HepG2 (cell line): ENCODE measurements around the gene CORO1C. TPM values are rescaled to one million over a fixed set of nuclear protein-coding genes. Genes with fewer than 3 reads are reported as not detected.

Source experiments
- ATAC-seq: fragments of 200-7000 bp; cut with Tn5 transposase; 3 replicates; pipeline ENCODE4 v1.9.1; 2020; ENCODE audit warnings: mild to moderate bottlenecking, moderate library complexity
- BruUV-seq: library from RNA; stranded (reverse); fragments of 400-500 nt; replicated peaks from 2 replicates; lab custom pipeline; 2021; lab: Mats Ljungman, UMichigan
- CTCF ChIA-PET: fragments of 300-600 bp; formaldehyde crosslinking; extraction: SDS; loops from one replicate; lab custom pipeline; 2021; ENCODE audit warnings: low total read pairs, inconsistent platforms, low intra/inter-chr PET ratio; lab: Yijun Ruan, JAX
- POLR2A ChIA-PET: fragments of 350-600 bp; sonication (Branson Sonifier 250); formaldehyde crosslinking; loops from one replicate; lab custom pipeline; 2020; ENCODE audit warnings: antibody characterized with exemption, inconsistent platforms; lab: Yijun Ruan, JAX
- DNase-seq: peaks from one replicate; pipeline ENCODE4 v3.0.0-alpha.2; 2015; ENCODE audit warnings: low spot score
- FAIRE-seq: peaks from 3 replicates; lab custom pipeline; 2011; peaks lifted over from hg19 to GRCh38; lab: Jason Lieb, UNC
- H2AFZ ChIP-seq: one replicate; pipeline ENCODE4 v1.6.1; 2011; ENCODE audit warnings: low read length, inconsistent platforms
- H3K27ac ChIP-seq: fragments of 300-600 bp; 3 replicates; pipeline ENCODE4 v1.8.0; 2011; ENCODE audit warnings: mixed run types, mild to moderate bottlenecking, mixed read lengths, low read length, inconsistent platforms; ENCODE audit not compliant: insufficient read depth; ENCODE audit errors: extremely low read length
- H3K27me3 ChIP-seq, 2 experiments: fragments of 200-600 bp in 1 of 2; 2 replicates in 1 of 2; 3 replicates in 1 of 2; pipeline versions ENCODE4 v1.6.0 to v1.8.0; 2011; ENCODE audit warnings: low read length in 2 of 2, mild to moderate bottlenecking in 2 of 2, moderate library complexity in 2 of 2, inconsistent platforms in 1 of 2; ENCODE audit not compliant: insufficient read depth in 2 of 2, control insufficient read depth in 1 of 2
- H3K36me3 ChIP-seq, 2 experiments: fragments of 200-600 bp in 1 of 2; replicated peaks in 1 of 2; 2 replicates in 1 of 2; 3 replicates in 1 of 2; pipeline versions ENCODE4 v1.5.1 to v1.8.0; 2011; ENCODE audit warnings: low read length in 2 of 2, inconsistent platforms in 1 of 2; ENCODE audit not compliant: insufficient read depth in 2 of 2, control insufficient read depth in 1 of 2
- H3K4me1 ChIP-seq: 2 replicates; pipeline ENCODE4 v1.5.1; 2012; ENCODE audit warnings: low read length, inconsistent platforms; ENCODE audit not compliant: insufficient read depth
- H3K4me2 ChIP-seq: 2 replicates; pipeline ENCODE4 v1.6.0; 2011; ENCODE audit warnings: low read depth, low read length, inconsistent platforms
- H3K4me3 ChIP-seq, 3 experiments: fragments of 200-600 bp in 1 of 3; sonication (generic), shearing (Covaris generic) in 1 of 3; replicated peaks in 1 of 3; 2 replicates each; pipeline ENCODE4 v1.5.1; 2011 to 2016; ENCODE audit warnings: low read length in 3 of 3, inconsistent platforms in 2 of 3, low read depth in 2 of 3, mild to moderate bottlenecking in 2 of 3, control low read depth in 1 of 3, mixed read lengths in 1 of 3; ENCODE audit not compliant: insufficient read depth in 1 of 3
- H3K79me2 ChIP-seq: one replicate; pipeline ENCODE4 v1.6.1; 2011; ENCODE audit warnings: low read length, inconsistent platforms; ENCODE audit not compliant: insufficient read depth
- H3K9ac ChIP-seq: 2 replicates; pipeline ENCODE4 v1.6.0; 2011; ENCODE audit warnings: mild to moderate bottlenecking, low read depth, low read length, inconsistent platforms; ENCODE audit not compliant: insufficient read depth
- H3K9me3 ChIP-seq: 2 replicates; pipeline ENCODE4 v1.5.1; 2012; ENCODE audit warnings: mild to moderate bottlenecking, low read length
- H4K20me1 ChIP-seq: 2 replicates; pipeline ENCODE4 v1.6.0; 2011; ENCODE audit warnings: inconsistent platforms, mild to moderate bottlenecking, low read length, moderate library complexity; ENCODE audit not compliant: insufficient read depth
- GABPA ChIP-seq, 2 experiments: IDR thresholded peaks; 2 replicates each; pipeline ENCODE4 v1.6.1; 2011 to 2016; ENCODE audit warnings: low read depth in 2 of 2, low read length in 1 of 2, missing biosample characterization in 1 of 2, missing genetic modification characterization in 1 of 2
- MLXIP ChIP-seq: sonication (generic); formaldehyde crosslinking; IDR thresholded peaks from 2 replicates; pipeline ENCODE4 v1.9.0; 2021; ENCODE audit warnings: missing genetic modification reagents, borderline replicate concordance
- ZBTB20 ChIP-seq: sonication (generic); formaldehyde crosslinking; IDR thresholded peaks from 2 replicates; pipeline ENCODE4 v1.8.1; 2023; ENCODE audit warnings: missing genetic modification reagents, low read depth, mild to moderate bottlenecking, borderline replicate concordance
- ZKSCAN5 ChIP-seq: sonication (generic); formaldehyde crosslinking; IDR thresholded peaks from 2 replicates; pipeline ENCODE4 v1.5.1; 2020; ENCODE audit warnings: mild to moderate bottlenecking, missing genetic modification reagents
- ZNF333 ChIP-seq: sonication (generic); formaldehyde crosslinking; IDR thresholded peaks from 2 replicates; pipeline ENCODE4 v1.4.0; 2020; ENCODE audit warnings: mild to moderate bottlenecking, missing genetic modification reagents, borderline replicate concordance
- ZNF572 ChIP-seq: sonication (generic); formaldehyde crosslinking; IDR thresholded peaks from 2 replicates; pipeline ENCODE4 v1.5.1; 2020; ENCODE audit warnings: mild to moderate bottlenecking, missing genetic modification reagents
- ZNF670 ChIP-seq: sonication (generic); formaldehyde crosslinking; IDR thresholded peaks from 2 replicates; pipeline ENCODE4 v1.8.0; 2022; ENCODE audit warnings: mild to moderate bottlenecking, missing genetic modification reagents, borderline replicate concordance
- WGBS: methylation state at CpG from one replicate; pipeline ENCODE4 v1.1.6; 2017; ENCODE audit warnings: low lambda C conversion rate; 5-methylcytosine and 5-hydroxymethylcytosine counted together
- in situ Hi-C: cut with HindIII; loops from 2 replicates; pipeline ENCODE4 v1.10.0; 2017; ENCODE audit warnings: low pct_unique_long_range_greater_than_20kb; ENCODE audit not compliant: extremely low pct_ligation_motif_present
- intact Hi-C: fragments of 100-400 bp; cut with micrococcal nuclease; formaldehyde crosslinking; loops from one replicate; pipeline ENCODE4 v1.10.0; 2022; ENCODE audit not compliant: unreplicated experiment
- polyA plus RNA-seq, 8 experiments: library from polyadenylated mRNA; depleted of rRNA in 3 of 8; stranded (reverse) in 7 of 8; unstranded in 1 of 8; fragments of >200 nt; fragmentation: Illumina TruSeq in 4 of 8; extraction: Trizol in 4 of 8; gene quantifications; 2 replicates each; pipeline versions ENCODE4 v1.2.1 to v1.2.3, GENCODE V29; 2011 to 2016; ENCODE audit warnings: low read depth in 4 of 8, missing spikeins in 1 of 8, mixed read lengths in 1 of 8; ENCODE audit not compliant: insufficient read depth in 1 of 8
- total RNA-seq, 5 experiments: library from RNA; depleted of rRNA; stranded (reverse); fragments of >200 nt; fragmentation: Illumina TruSeq; extraction: Trizol; gene quantifications; 2 replicates each; pipeline ENCODE4 v1.2.3, GENCODE V29; 2016; ENCODE audit warnings: low read depth in 1 of 5
- TF ChIP-seq, protein P1 (sequence below): sonication (generic); formaldehyde crosslinking; conservative IDR thresholded peaks from 2 replicates; pipeline ENCODE4 v1.5.0; 2020; ENCODE audit warnings: missing genetic modification reagents
- TF ChIP-seq, protein P2 (sequence below): sonication (generic); formaldehyde crosslinking; IDR thresholded peaks from 2 replicates; pipeline ENCODE4 v1.4.0; 2020; ENCODE audit warnings: missing genetic modification reagents
- TF ChIP-seq, protein P3 (sequence below): sonication (generic); formaldehyde crosslinking; IDR thresholded peaks from 2 replicates; pipeline ENCODE4 v1.4.0; 2020; ENCODE audit warnings: missing genetic modification reagents, mild to moderate bottlenecking, borderline replicate concordance

Gene CORO1C
- total and polyA plus RNA-seq, 2 of the 13 experiments (the other 11 are each of a cell fraction or from before 2014, with no cell fraction given) = 73.7 to 131 TPM

GRCh38 chr12:108665608-108666202 lies 65.6 kb downstream of the CORO1C start:
- no TSS peak for BruUV-seq
- peaks cover 39% of the 10 kb centered on the region for H3K79me2 ChIP-seq
- WGBS = 83% methylated on average over 6 of the region's 6 CpGs
- TF ChIP-seq MLXIP (CRISPR knock-in tag) = no peak
- no peak for TF ChIP-seq GABPA (IDR thresholded peaks at IDR 0.05; ENCODE audit: low read depth, low read length)
- TF ChIP-seq GABPA (CRISPR knock-in tag; IDR thresholded peaks at IDR 0.05; ENCODE audit: low read depth) = no peak
- TF ChIP-seq, protein P1, sequence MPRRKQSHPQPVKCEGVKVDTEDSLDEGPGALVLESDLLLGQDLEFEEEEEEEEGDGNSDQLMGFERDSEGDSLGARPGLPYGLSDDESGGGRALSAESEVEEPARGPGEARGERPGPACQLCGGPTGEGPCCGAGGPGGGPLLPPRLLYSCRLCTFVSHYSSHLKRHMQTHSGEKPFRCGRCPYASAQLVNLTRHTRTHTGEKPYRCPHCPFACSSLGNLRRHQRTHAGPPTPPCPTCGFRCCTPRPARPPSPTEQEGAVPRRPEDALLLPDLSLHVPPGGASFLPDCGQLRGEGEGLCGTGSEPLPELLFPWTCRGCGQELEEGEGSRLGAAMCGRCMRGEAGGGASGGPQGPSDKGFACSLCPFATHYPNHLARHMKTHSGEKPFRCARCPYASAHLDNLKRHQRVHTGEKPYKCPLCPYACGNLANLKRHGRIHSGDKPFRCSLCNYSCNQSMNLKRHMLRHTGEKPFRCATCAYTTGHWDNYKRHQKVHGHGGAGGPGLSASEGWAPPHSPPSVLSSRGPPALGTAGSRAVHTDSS (CRISPR knock-in tag) = no peak
- no peak for TF ChIP-seq ZNF333 (CRISPR knock-in tag)
- TF ChIP-seq ZNF670 (CRISPR knock-in tag) = no peak
- TF ChIP-seq ZNF572 = no peak
- TF ChIP-seq ZBTB20 (CRISPR knock-in tag) = no peak
- TF ChIP-seq, protein P2, sequence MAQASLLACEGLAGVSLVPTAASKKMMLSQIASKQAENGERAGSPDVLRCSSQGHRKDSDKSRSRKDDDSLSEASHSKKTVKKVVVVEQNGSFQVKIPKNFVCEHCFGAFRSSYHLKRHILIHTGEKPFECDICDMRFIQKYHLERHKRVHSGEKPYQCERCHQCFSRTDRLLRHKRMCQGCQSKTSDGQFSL = no peak
- no peak for TF ChIP-seq ZKSCAN5 (CRISPR knock-in tag)
- TF ChIP-seq, protein P3, sequence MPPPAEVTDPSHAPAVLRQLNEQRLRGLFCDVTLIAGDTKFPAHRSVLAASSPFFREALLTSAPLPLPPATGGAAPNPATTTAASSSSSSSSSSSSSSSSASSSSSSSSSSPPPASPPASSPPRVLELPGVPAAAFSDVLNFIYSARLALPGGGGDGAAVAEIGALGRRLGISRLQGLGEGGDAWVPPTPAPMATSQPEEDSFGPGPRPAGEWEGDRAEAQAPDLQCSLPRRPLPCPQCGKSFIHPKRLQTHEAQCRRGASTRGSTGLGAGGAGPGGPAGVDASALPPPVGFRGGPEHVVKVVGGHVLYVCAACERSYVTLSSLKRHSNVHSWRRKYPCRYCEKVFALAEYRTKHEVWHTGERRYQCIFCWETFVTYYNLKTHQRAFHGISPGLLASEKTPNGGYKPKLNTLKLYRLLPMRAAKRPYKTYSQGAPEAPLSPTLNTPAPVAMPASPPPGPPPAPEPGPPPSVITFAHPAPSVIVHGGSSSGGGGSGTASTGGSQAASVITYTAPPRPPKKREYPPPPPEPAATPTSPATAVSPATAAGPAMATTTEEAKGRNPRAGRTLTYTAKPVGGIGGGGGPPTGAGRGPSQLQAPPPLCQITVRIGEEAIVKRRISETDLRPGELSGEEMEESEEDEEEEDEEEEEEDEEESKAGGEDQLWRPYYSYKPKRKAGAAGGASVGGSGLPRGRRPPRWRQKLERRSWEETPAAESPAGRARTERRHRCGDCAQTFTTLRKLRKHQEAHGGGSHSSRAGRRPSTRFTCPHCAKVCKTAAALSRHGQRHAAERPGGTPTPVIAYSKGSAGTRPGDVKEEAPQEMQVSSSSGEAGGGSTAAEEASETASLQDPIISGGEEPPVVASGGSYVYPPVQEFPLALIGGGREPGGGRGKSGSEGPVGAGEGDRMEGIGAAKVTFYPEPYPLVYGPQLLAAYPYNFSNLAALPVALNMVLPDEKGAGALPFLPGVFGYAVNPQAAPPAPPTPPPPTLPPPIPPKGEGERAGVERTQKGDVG (CRISPR knock-in tag) = no peak

More at GRCh38 chr12:108665608-108666202, 65.6 kb downstream of the CORO1C start:
- H3K4me3 ChIP-seq = no peak overlapping the region
- intact Hi-C loops (loop anchor here (1.0 to 10.0 kb wide), 4 partner anchors 25 to 429 kb away; partner anchors contain the start of genes ALKBH2 and UNG), in situ Hi-C loops (loop anchor here (5.0 kb wide), 1 partner anchor 62 kb away; no protein-coding TSS in a partner anchor)
- H3K9ac ChIP-seq = no peak overlapping the region
- POLR2A ChIA-PET = interaction anchor here (0.9 to 1.6 kb wide), 5 partner anchors 15 to 191 kb away, joined by 3 to 6 read pairs (median 4); partner anchors contain the start of gene SSH1
- CTCF ChIA-PET = interaction anchor here (1.3 to 3.4 kb wide), 3 partner anchors 26 to 286 kb away, joined by 3 to 53 read pairs (median 3); no protein-coding TSS in a partner anchor
- H3K27ac ChIP-seq = peak overlapping the region; percentile 73
- peaks cover 54% of the 10 kb centered on the region for H3K4me1 ChIP-seq
- H4K20me1 ChIP-seq = 0 out of 2 replicates have a peak, but pooled peaks cover 11% of the 10 kb centered on the region
- ATAC-seq (peak; percentile 60), DNase-seq (peak; percentile 38), FAIRE-seq (no peak)
- no peak overlapping the region for H3K4me2 ChIP-seq
- H2AFZ ChIP-seq = no peak overlapping the region
- H3K36me3 ChIP-seq = peaks cover 9 to 14% of the 10 kb centered on the region in 2 experiments; a peak in 4 of 5 replicates
- H3K9me3 ChIP-seq = no peaks in the 10 kb centered on the region
- no peaks in the 10 kb centered on the region for H3K27me3 ChIP-seq
